Measurements from ENCODE around the gene LDLRAD1. TPM values are rescaled to one million over a fixed set of nuclear protein-coding genes. Genes with fewer than 3 reads are reported as not detected.

The LDLRAD1 gene
- total and polyA plus RNA-seq, 2 of the 13 experiments (the other 11 are each of a cell fraction or from before 2014, with no cell fraction given): 2.5 to 14.0 TPM

GRCh38 chr1:54052934-54053744, 35.2 kb upstream of the LDLRAD1 start, which contains the start of the genes TCEANC2 and TMEM59 (continued):
- no peak for TF ChIP-seq ZNF407 (CRISPR knock-in tag; IDR thresholded peaks at IDR 0.05; ENCODE audit: not compliant biosample characterization)
- no peak for TF ChIP-seq ZNF431 (CRISPR knock-in tag; IDR thresholded peaks at IDR 0.05; ENCODE audit: borderline replicate concordance, low read depth)
- no peak for TF ChIP-seq ZBTB4 (CRISPR knock-in tag; IDR thresholded peaks at IDR 0.05; ENCODE audit: borderline replicate concordance)
- no peak for TF ChIP-seq ZNF33A (CRISPR knock-in tag; IDR thresholded peaks at IDR 0.05; ENCODE audit: borderline replicate concordance)
- TF ChIP-seq MTERF4 (CRISPR knock-in tag; IDR thresholded peaks at IDR 0.05): no peak; the same call in 1 of the 2 replicates
- peak; percentile 55; the same call in 1 of the 2 replicates for TF ChIP-seq MTA1 (CRISPR knock-in tag; IDR thresholded peaks at IDR 0.05; ENCODE audit: borderline replicate concordance)
- no peak for TF ChIP-seq HDAC6 (IDR thresholded peaks at IDR 0.05; ENCODE audit: low read depth, low read length)
- peak; percentile 51 for TF ChIP-seq KDM5B (CRISPR knock-in tag; IDR thresholded peaks at IDR 0.05; ENCODE audit: borderline replicate concordance)
- no peak for TF ChIP-seq GZF1 (CRISPR knock-in tag; IDR thresholded peaks at IDR 0.05)
- TF ChIP-seq ZNF282 (IDR thresholded peaks at IDR 0.05; ENCODE audit: partially characterized antibody): no peak
- TF ChIP-seq AGO1 (IDR thresholded peaks at IDR 0.05; ENCODE audit: low read depth, low read length, poor library complexity, severe bottlenecking): peak; percentile 60
- no peak for TF ChIP-seq JUNB (CRISPR knock-in tag; IDR thresholded peaks at IDR 0.05; ENCODE audit: borderline replicate concordance)
- TF ChIP-seq SP140L (CRISPR knock-in tag; IDR thresholded peaks at IDR 0.05; ENCODE audit: borderline replicate concordance): no peak
- TF ChIP-seq MXD3 (CRISPR knock-in tag; IDR thresholded peaks at IDR 0.05): peak; percentile 25; the same call in 1 of the 2 replicates

All from HepG2 (cell line).